NK-92 (cell line): Measurements from ENCODE around the gene SETD1B.

Experiments used
- DNase-seq: peaks from one replicate; lab custom pipeline; 2025; ENCODE audit not compliant: unreplicated experiment; lab: John Stamatoyannopoulos, UW

The SETD1B gene

GRCh38 chr12:121806546-121807423 lies 3.0 kb downstream of the SETD1B start:
- DNase-seq: no peak

GRCh38 chr12:121807642-121808347 lies 4.0 kb downstream of the SETD1B start:
- DNase-seq: no peak

- no peak for DNase-seq
These were observed 4.8 kb downstream of the SETD1B start for GRCh38 chr12:121808623-121809022.

GRCh38 chr12:121809712-121810116 lies 5.9 kb downstream of the SETD1B start:
- DNase-seq: no peak

- DNase-seq: no peak
These were observed 6.5 kb downstream of the SETD1B start for GRCh38 chr12:121810234-121810817.

GRCh38 chr12:121810833-121811433 lies 7.1 kb downstream of the SETD1B start:
- DNase-seq: no peak

- DNase-seq: no peak
These were observed 7.9 kb downstream of the SETD1B start for GRCh38 chr12:121811434-121812319.

- DNase-seq: no peak
These were observed 8.6 kb downstream of the SETD1B start for GRCh38 chr12:121812320-121812871.

GRCh38 chr12:121812921-121813896 lies 9.4 kb downstream of the SETD1B start:
- no peak for DNase-seq

GRCh38 chr12:121813951-121814350 lies 10.1 kb downstream of the SETD1B start:
- DNase-seq: no peak

- no peak for DNase-seq
These were observed 10.8 kb downstream of the SETD1B start for GRCh38 chr12:121814429-121815119.

GRCh38 chr12:121815263-121815662 lies 11.5 kb downstream of the SETD1B start:
- DNase-seq: no peak

- DNase-seq: no peak
These were observed 13.3 kb downstream of the SETD1B start for GRCh38 chr12:121816925-121817647.

GRCh38 chr12:121817648-121818043 lies 13.8 kb downstream of the SETD1B start:
- DNase-seq: no peak

- no peak for DNase-seq
These were observed 15.6 kb downstream of the SETD1B start for GRCh38 chr12:121819212-121819949.

GRCh38 chr12:121820056-121820455 lies 16.2 kb downstream of the SETD1B start:
- DNase-seq: no peak
